K562 (cell line): ENCODE measurements around the gene SPG21. TPM values are rescaled to one million over a fixed set of nuclear protein-coding genes. Genes with fewer than 3 reads are reported as not detected.

ENCODE experiments used
- ATAC-seq: fragments of 200-7000 bp; cut with Tn5 transposase; 3 replicates; pipeline ENCODE4 v1.9.1; 2020; ENCODE audit warnings: moderate library complexity
- BruUV-seq: library from RNA; stranded (reverse); fragments of 400-500 nt; replicated peaks from 2 replicates; lab custom pipeline; 2021; lab: Mats Ljungman, UMichigan
- CTCF ChIA-PET: fragments of 300-600 bp; formaldehyde crosslinking; extraction: SDS; loops from one replicate; lab custom pipeline; 2021; ENCODE audit warnings: low intra/inter-chr PET ratio; lab: Yijun Ruan, JAX
- POLR2A ChIA-PET: fragments of 300-600, 350-650 bp; sonication (Branson Sonifier 250); formaldehyde crosslinking; extraction: SDS; loops from one replicate; lab custom pipeline; 2021; ENCODE audit warnings: antibody characterized with exemption, inconsistent platforms; lab: Yijun Ruan, JAX
- DNase-seq, 4 experiments: peaks; one replicate each; pipeline versions ENCODE4 v3.0.0 to v3.0.0-alpha.2; 2011 to 2018; ENCODE audit warnings: low spot score in 3 of 4, mixed read lengths in 3 of 4; ENCODE audit errors: extremely low read depth in 1 of 4
- FAIRE-seq: peaks from 2 replicates; lab custom pipeline; 2011; peaks lifted over from hg19 to GRCh38; lab: Jason Lieb, UNC
- H2AFZ ChIP-seq: 2 replicates; pipeline ENCODE4 v1.6.0; 2011; ENCODE audit warnings: low read depth, low read length, control low read depth, inconsistent platforms
- H3K27ac ChIP-seq: fragments of 200-600 bp; 3 replicates; pipeline ENCODE4 v1.8.0; 2011; ENCODE audit warnings: low read depth, mild to moderate bottlenecking, control low read depth, inconsistent platforms, low read length, moderate library complexity, mixed read lengths; ENCODE audit errors: extremely low read depth
- H3K27me3 ChIP-seq, 2 experiments: fragments of 300-600 bp in 1 of 2; 2 replicates in 1 of 2; 3 replicates in 1 of 2; pipeline versions ENCODE4 v1.6.0 to v1.8.0; 2011; ENCODE audit warnings: inconsistent platforms in 2 of 2, low read length in 2 of 2, mild to moderate bottlenecking in 1 of 2, mixed read lengths in 1 of 2, moderate library complexity in 1 of 2; ENCODE audit not compliant: control insufficient read depth in 2 of 2, insufficient read depth in 2 of 2
- H3K36me3 ChIP-seq: fragments of 300-600 bp; 3 replicates; pipeline ENCODE4 v1.8.0; 2011; ENCODE audit warnings: mild to moderate bottlenecking, low read length, inconsistent platforms; ENCODE audit not compliant: control insufficient read depth, insufficient read depth
- H3K4me1 ChIP-seq, 2 experiments: fragments of 200-600 bp in 1 of 2; replicated peaks in 1 of 2; 2 replicates in 1 of 2; 3 replicates in 1 of 2; pipeline versions ENCODE4 v1.5.1 to v1.8.0; 2011; ENCODE audit warnings: inconsistent platforms in 2 of 2, low read length in 2 of 2, mild to moderate bottlenecking in 1 of 2, mixed read lengths in 1 of 2, moderate library complexity in 1 of 2; ENCODE audit not compliant: control insufficient read depth in 2 of 2, insufficient read depth in 2 of 2
- H3K4me2 ChIP-seq: 2 replicates; pipeline ENCODE4 v1.6.1; 2011; ENCODE audit warnings: low read length, control low read depth, inconsistent platforms, mixed read lengths; ENCODE audit not compliant: insufficient read depth
- H3K4me3 ChIP-seq: fragments of 200-600 bp; sonication (generic), shearing (Covaris generic); 2 replicates; pipeline ENCODE4 v1.5.1; 2016; ENCODE audit warnings: control low read depth, inconsistent platforms
- H3K79me2 ChIP-seq: fragments of 200-600 bp; 3 replicates; pipeline ENCODE4 v1.8.0; 2011; ENCODE audit warnings: low read length, inconsistent platforms; ENCODE audit not compliant: control insufficient read depth, insufficient read depth
- H3K9ac ChIP-seq, 2 experiments: 2 replicates each; pipeline versions ENCODE4 v1.6.0 to v1.6.1; 2011; ENCODE audit warnings: low read depth in 2 of 2, low read length in 2 of 2, control low read depth in 1 of 2, inconsistent platforms in 1 of 2, mild to moderate bottlenecking in 1 of 2, mixed read lengths in 1 of 2; ENCODE audit not compliant: insufficient read depth in 1 of 2
- H3K9me1 ChIP-seq: one replicate; pipeline ENCODE4 v1.6.0; 2011; ENCODE audit warnings: inconsistent platforms, mild to moderate bottlenecking, low read length, moderate library complexity; ENCODE audit not compliant: control insufficient read depth, insufficient read depth
- H3K9me3 ChIP-seq: replicated peaks from 2 replicates; pipeline ENCODE4 v1.5.1; 2011; ENCODE audit warnings: low read depth, low read length, inconsistent platforms; ENCODE audit not compliant: control insufficient read depth, insufficient read depth
- H4K20me1 ChIP-seq: replicated peaks from 2 replicates; pipeline ENCODE4 v1.6.1; 2011; ENCODE audit warnings: low read length, inconsistent platforms, mixed read lengths; ENCODE audit not compliant: control insufficient read depth, insufficient read depth
- CAMTA2 ChIP-seq: fragments of 250-450 bp; sonication (Bioruptor Pico); conservative IDR thresholded peaks from 2 replicates; pipeline ENCODE4 v1.5.1; 2022
- CXXC5 ChIP-seq: fragments of 250-450 bp; sonication (Bioruptor Pico); IDR thresholded peaks from 2 replicates; pipeline ENCODE4 v1.8.0; 2022; ENCODE audit warnings: inconsistent platforms, mild to moderate bottlenecking, moderate library complexity
- HCFC1 ChIP-seq: IDR thresholded peaks from 2 replicates; pipeline ENCODE4 v1.6.1; 2012; ENCODE audit warnings: low read depth, low read length, improper control_type of control experiment
- MED1 ChIP-seq: sonication (generic); formaldehyde crosslinking; IDR thresholded peaks from 2 replicates; pipeline ENCODE4 v1.8.1; 2023; ENCODE audit warnings: missing genetic modification reagents, borderline replicate concordance
- NELFE ChIP-seq: IDR thresholded peaks from 2 replicates; pipeline ENCODE4 v1.6.1; 2011; ENCODE audit warnings: mild to moderate bottlenecking; ENCODE audit not compliant: insufficient read depth, insufficient read length
- PHF20 ChIP-seq: fragments of 450-650 bp; IDR thresholded peaks from 2 replicates; pipeline ENCODE4 v1.6.1; 2018; ENCODE audit not compliant: partially characterized antibody
- SIN3A ChIP-seq, 2 experiments: fragments of 150-350 bp in 1 of 2; IDR thresholded peaks; 2 replicates each; pipeline ENCODE4 v1.6.1; 2011 to 2016; ENCODE audit warnings: borderline replicate concordance in 2 of 2, low read depth in 2 of 2, low read length in 2 of 2, mild to moderate bottlenecking in 2 of 2, moderate library complexity in 2 of 2; ENCODE audit not compliant: control insufficient read depth in 1 of 2
- SMAD2 ChIP-seq: fragments of 150-350 bp; IDR thresholded peaks from 2 replicates; pipeline ENCODE4 v1.6.1; 2014; ENCODE audit warnings: low read depth, mild to moderate bottlenecking, low read length
- SMARCB1 ChIP-seq: IDR thresholded peaks from 2 replicates; pipeline ENCODE4 v1.6.1; 2011; ENCODE audit warnings: improper control_type of control experiment, low read depth; ENCODE audit not compliant: insufficient read length
- SMARCC2 ChIP-seq: fragments of 450-650 bp; IDR thresholded peaks from 2 replicates; pipeline ENCODE4 v1.6.1; 2017; ENCODE audit warnings: antibody characterized with exemption, moderate library complexity, mild to moderate bottlenecking, low read depth
- TAF15 ChIP-seq: fragments of 200-400 bp; formaldehyde crosslinking; IDR thresholded peaks from 2 replicates; pipeline ENCODE4 v1.6.1; 2017; ENCODE audit warnings: mild to moderate bottlenecking, low read depth, low read length, moderate library complexity
- ZBTB40 ChIP-seq, 2 experiments: fragments of 450-650 bp in 1 of 2; sonication (generic) in 1 of 2; formaldehyde crosslinking in 1 of 2; IDR thresholded peaks; 2 replicates each; pipeline versions ENCODE4 v1.7.1 to v1.9.0; 2016 to 2022; ENCODE audit warnings: inconsistent platforms in 1 of 2, mild to moderate bottlenecking in 1 of 2, missing genetic modification reagents in 1 of 2
- ZC3H8 ChIP-seq: fragments of 450-650 bp; IDR thresholded peaks from 2 replicates; pipeline ENCODE4 v1.6.1; 2017
- ZNF140 ChIP-seq: fragments of 250-450 bp; sonication (Bioruptor Pico); IDR thresholded peaks from 2 replicates; pipeline ENCODE4 v1.8.0; 2021; ENCODE audit warnings: moderate library complexity, mild to moderate bottlenecking, inconsistent platforms
- ZNF324 ChIP-seq: fragments of 250-450 bp; sonication (Bioruptor Pico); IDR thresholded peaks from 2 replicates; pipeline ENCODE4 v1.4.0; 2020; ENCODE audit warnings: mild to moderate bottlenecking
- ZNF707 ChIP-seq: fragments of 250-450 bp; sonication (Bioruptor Pico); conservative IDR thresholded peaks from 2 replicates; pipeline ENCODE4 v1.8.0; 2022; ENCODE audit warnings: inconsistent platforms, mild to moderate bottlenecking, moderate library complexity
- WGBS: fragments of 100-300 bp; shearing (Covaris generic); methylation state at CpG from one replicate; pipeline ENCODE4 v1.1.6; 2016; ENCODE audit warnings: low coverage, mixed read lengths; ENCODE audit not compliant: insufficient coverage; ENCODE audit errors: missing lambda C conversion rate; 5-methylcytosine and 5-hydroxymethylcytosine counted together
- in situ Hi-C: fragments of 300-500 bp; cut with MboI; formaldehyde crosslinking; loops from 4 replicates; pipeline ENCODE4 v1.15.0; 2018; ENCODE audit warnings: inconsistent platforms, mixed read lengths
- intact Hi-C: fragments of 100-400 bp; cut with micrococcal nuclease; formaldehyde crosslinking; loops from 2 replicates; pipeline ENCODE4 v1.14.2; 2022
- polyA plus RNA-seq, 8 experiments: library from polyadenylated mRNA; depleted of rRNA in 4 of 8; stranded (reverse) in 5 of 8; unstranded in 3 of 8; fragments of >200 nt; fragmentation: Nextera tagmentation in 2 of 8; fragmentation: Illumina TruSeq in 1 of 8; extraction: Ambion mirVana in 2 of 8; extraction: Trizol in 1 of 8; gene quantifications; 2 replicates each; pipeline versions ENCODE4 v1.2.1 to v1.2.3, GENCODE V29; 2011 to 2014; ENCODE audit warnings: inconsistent platforms in 1 of 8, missing spikeins in 1 of 8
- total RNA-seq, 7 experiments: library from RNA; depleted of rRNA in 6 of 7; stranded (reverse); fragments of >200 nt in 6 of 7; fragmentation: Illumina TruSeq in 2 of 7; extraction: Trizol in 2 of 7; gene quantifications; 2 replicates each; pipeline versions ENCODE4 v1.2.1 to v1.2.3, GENCODE V29; 2011 to 2021; ENCODE audit warnings: low replicate concordance in 1 of 7

Gene SPG21
- total and polyA plus RNA-seq, 9 of the 15 experiments (the other 6 are each of a cell fraction or from before 2014, with no cell fraction given) = 22.8 to 98.8 (median 65.1) TPM

DNA sequence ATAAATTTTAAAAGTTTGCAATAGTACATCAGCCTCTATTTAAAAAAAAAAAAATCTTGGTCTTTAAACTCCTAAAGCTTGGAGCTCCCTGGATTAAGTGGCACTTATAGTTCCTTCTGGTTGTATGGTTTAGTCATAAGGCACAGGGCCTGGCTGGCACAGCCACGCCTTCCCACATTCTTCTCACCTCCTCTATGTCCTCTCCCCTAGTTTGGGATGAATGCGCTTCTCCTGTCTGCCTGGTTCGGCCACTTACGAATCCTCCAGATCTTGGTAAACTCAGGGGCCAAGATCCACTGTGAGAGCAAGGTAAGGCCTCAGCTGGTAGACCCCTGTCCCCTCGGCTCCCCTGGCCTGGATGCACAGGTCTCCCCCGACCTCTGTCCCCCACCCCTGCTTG lies 68.0 kb downstream of the SPG21 start:
- H3K79me2 ChIP-seq = no peaks in the 10 kb centered on the region
- DNase-seq (no peak), FAIRE-seq (no peak), ATAC-seq (no peak)
- H3K9ac ChIP-seq = no peak overlapping the region
- in situ Hi-C loops (no loop called here), intact Hi-C loops (no loop called here)
- WGBS = 19% methylated on average over 5 of the region's 6 CpGs
- no peak overlapping the region for H2AFZ ChIP-seq
- H3K4me3 ChIP-seq = no peak overlapping the region
- H3K9me3 ChIP-seq = no peaks in the 10 kb centered on the region
- H3K27ac ChIP-seq = no peak overlapping the region
- no peaks in the 10 kb centered on the region for H3K9me1 ChIP-seq
- H3K4me1 ChIP-seq = no peaks in the 10 kb centered on the region
- no TSS peak for BruUV-seq
- H4K20me1 ChIP-seq = 0 out of 2 replicates have a peak, but pooled peaks cover 1% of the 10 kb centered on the region
- no peaks in the 10 kb centered on the region for H3K36me3 ChIP-seq
- POLR2A ChIA-PET = interaction anchor here (0.6 to 0.9 kb wide), 2 partner anchors 8 to 16 kb away, joined by 3 read pairs; no protein-coding TSS in a partner anchor
- H3K27me3 ChIP-seq = peaks cover 21 to 47% of the 10 kb centered on the region in 2 experiments
- CTCF ChIA-PET = no interaction called here
- H3K4me2 ChIP-seq = no peak overlapping the region
- no peak for TF ChIP-seq SMAD2
- no peak for TF ChIP-seq NELFE
- TF ChIP-seq TAF15 = no peak
- no peak for TF ChIP-seq HCFC1
- TF ChIP-seq SMARCB1 = no peak
- TF ChIP-seq ZBTB40 (IDR thresholded peaks at IDR 0.05) = no peak
- TF ChIP-seq ZBTB40 (CRISPR knock-in tag; IDR thresholded peaks at IDR 0.05) = no peak
- TF ChIP-seq SMARCC2 = no peak
- no peak for TF ChIP-seq SIN3A (IDR thresholded peaks at IDR 0.05; ENCODE audit: borderline replicate concordance in 2 of 2, control insufficient read depth in 1 of 2, low read depth in 2 of 2, low read length in 2 of 2)
- no peak for TF ChIP-seq ZNF140 (CRISPR knock-in tag)
- TF ChIP-seq MED1 (CRISPR knock-in tag) = no peak
- TF ChIP-seq ZNF324 (CRISPR knock-in tag) = no peak
- TF ChIP-seq ZC3H8 = no peak
- TF ChIP-seq CAMTA2 (CRISPR knock-in tag) = no peak
- no peak for TF ChIP-seq ZNF707 (CRISPR knock-in tag)
- no peak for TF ChIP-seq CXXC5 (CRISPR knock-in tag)
- TF ChIP-seq PHF20 = no peak
